ENCODE results near the gene CUBN. TPM values are rescaled to one million over a fixed set of nuclear protein-coding genes. Genes with fewer than 3 reads are reported as not detected.

The CUBN gene
- total RNA-seq, 1 donor from 2014 or later: 6.1 TPM

GRCh38 chr10:16947069-16947468 lies 182.5 kb downstream of the CUBN start:
- no peak for DNase-seq

GRCh38 chr10:16945593-16945992 lies 184.0 kb downstream of the CUBN start:
- DNase-seq: no peak

- peak; percentile 66 for DNase-seq
Observed at GRCh38 chr10:16944986-16945385, 184.6 kb downstream of the CUBN start.

GRCh38 chr10:16944402-16944801 lies 185.2 kb downstream of the CUBN start:
- peak; percentile 33 for DNase-seq

GRCh38 chr10:16943295-16944285 lies 186.0 kb downstream of the CUBN start:
- no peak for DNase-seq

- no peak for DNase-seq
Observed at GRCh38 chr10:16942381-16943078, 187.1 kb downstream of the CUBN start.

GRCh38 chr10:16941870-16942269 lies 187.7 kb downstream of the CUBN start:
- no peak for DNase-seq

GRCh38 chr10:16941067-16941466 lies 188.5 kb downstream of the CUBN start:
- DNase-seq: no peak

GRCh38 chr10:16938952-16939351 lies 190.7 kb downstream of the CUBN start:
- no peak for DNase-seq

- DNase-seq: no peak
Observed at GRCh38 chr10:16934461-16934860, 195.2 kb downstream of the CUBN start.

- DNase-seq: no peak
Observed at GRCh38 chr10:16933783-16934182, 195.8 kb downstream of the CUBN start.

GRCh38 chr10:16931930-16932329 lies 197.7 kb downstream of the CUBN start:
- DNase-seq: no peak

- no peak for DNase-seq
Observed at GRCh38 chr10:16930540-16930939, 199.1 kb downstream of the CUBN start.

- no peak for DNase-seq
Observed at GRCh38 chr10:16929069-16929468, 200.5 kb downstream of the CUBN start.

GRCh38 chr10:16927546-16927945 lies 202.1 kb downstream of the CUBN start:
- DNase-seq: no peak

- DNase-seq: no peak
Observed at GRCh38 chr10:16923726-16924125, 205.9 kb downstream of the CUBN start.

- DNase-seq: no peak
Observed at GRCh38 chr10:16923309-16923708, 206.3 kb downstream of the CUBN start.

GRCh38 chr10:16919121-16919982 lies 210.3 kb downstream of the CUBN start:
- peak; percentile 31 for DNase-seq

GRCh38 chr10:16916496-16916895 lies 213.1 kb downstream of the CUBN start:
- DNase-seq: no peak

GRCh38 chr10:16915300-16915699 lies 214.3 kb downstream of the CUBN start:
- no peak for DNase-seq

- no peak for DNase-seq
Observed at GRCh38 chr10:16913266-16913665, 216.3 kb downstream of the CUBN start.

GRCh38 chr10:16910793-16911164 lies 218.8 kb downstream of the CUBN start:
- DNase-seq: peak; percentile 65

Measured in dermis blood vessel endothelial cell (primary cell).